Ovary (tissue), 9 donors: ENCODE results near the gene NRCAM. TPM values are rescaled to one million over a fixed set of nuclear protein-coding genes. Genes with fewer than 3 reads are reported as not detected.

Experiments
- DNase-seq, 5 donors: peaks; one replicate each; pipeline ENCODE4 v3.0.0-alpha.2; 2019 to 2020
- H3K27ac ChIP-seq, 2 donors: fragments of 200-600 bp; one replicate each; pipeline versions ENCODE4 v1.5.1 to v1.8.0; 2019 to 2022
- H3K27me3 ChIP-seq: fragments of 200-600 bp; one replicate; pipeline ENCODE4 v1.8.0; 2022
- H3K36me3 ChIP-seq: fragments of 200-600 bp; sonication (generic); one replicate; pipeline ENCODE4 v1.5.1; 2019
- H3K4me1 ChIP-seq: one replicate; pipeline ENCODE4 v1.8.1; 2013; ENCODE audit warnings: mild to moderate bottlenecking, moderate library complexity; ENCODE audit not compliant: insufficient read depth
- H3K4me3 ChIP-seq: fragments of 200-600 bp; sonication (generic); one replicate; pipeline ENCODE4 v1.5.1; 2017
- H3K9me3 ChIP-seq, 2 donors: fragments of 200-600 bp in 1 of 2; sonication (generic) in 1 of 2; one replicate each; pipeline versions ENCODE4 v1.5.1 to v1.8.1; 2013 to 2019; ENCODE audit warnings: mild to moderate bottlenecking in 1 of 2, moderate library complexity in 1 of 2
- CTCF ChIP-seq, 3 donors: fragments of 450-650 bp in 2 of 3; fragments of 200-600 bp in 1 of 3; IDR thresholded peaks; one replicate each; pipeline versions ENCODE4 v1.5.1 to v1.8.0; 2016 to 2022; ENCODE audit warnings: antibody characterized with exemption in 3 of 3, mild to moderate bottlenecking in 1 of 3
- EP300 ChIP-seq: sonication (generic); formaldehyde crosslinking; IDR thresholded peaks from one replicate; pipeline ENCODE4 v1.6.1; 2017; ENCODE audit warnings: antibody characterized with exemption
- POLR2A ChIP-seq: fragments of 450-650 bp; IDR thresholded peaks from one replicate; pipeline ENCODE4 v1.6.1; 2017; ENCODE audit warnings: antibody characterized with exemption, mild to moderate bottlenecking, moderate library complexity
- WGBS, 3 donors: extraction: QIAGEN DNeasy Blood & Tissue Kit in 1 of 3; methylation state at CpG; one replicate each; pipeline versions ENCODE4 v1.1.5 to v1.1.7; 2013 to 2017; 5-methylcytosine and 5-hydroxymethylcytosine counted together
- intact Hi-C, 4 donors: fragments of 100-400 bp; cut with DNase I; formaldehyde crosslinking; loops; one replicate each; pipeline versions ENCODE4 v1.11.0 to v1.15.1; 2022 to 2023
- polyA plus RNA-seq, 2 donors: library from polyadenylated mRNA; stranded (reverse); fragments of 200-250 nt in 1 of 2; fragments of 350-450 nt in 1 of 2; fragmentation: Illumina TruSeq in 1 of 2; extraction: RNeasy Lipid Tissue Mini Kit (QIAGEN cat#74804) in 1 of 2; gene quantifications; one replicate each; pipeline ENCODE4 v1.2.3, GENCODE V29; 2013 to 2014
- total RNA-seq, 7 donors: library from RNA; depleted of rRNA in 2 of 7; stranded (reverse); fragments of >200 nt in 2 of 7; fragmentation: NEBNext Ultra II Directional in 3 of 7; extraction: Animal tissue kit (Norgen Biotek cat#: 25700) in 3 of 7; gene quantifications; one replicate each; pipeline versions ENCODE4 v1.1.0 to v1.2.4, GENCODE V29; 2016 to 2023
- donor health status: DM: no; HTN: no; CAD: no; lungs with moderate emphysema.
- donor health status: DM: no; HTN: no; CAD: no.
- donor health status: Bipolar disorder and iron deficiency.
- donor health status: DM: yes; HTN: yes; CAD: no.
- donor health status: DM: no; HTN: no; CAD: no.
- donor health status: DM: yes; HTN: yes; CAD: no.

The NRCAM gene
- total and polyA plus RNA-seq, 9 donors: 0.61 to 14.8 (median 2.8) TPM

GRCh38 chr7:108497082-108497725 is 41.0 kb upstream of the NRCAM start:
- no peak overlapping the region for H3K27ac ChIP-seq
- WGBS, 3 donors: 92 to 94% (median 93%) methylated on average over 3 of the region's 3 CpGs
- H3K36me3 ChIP-seq: no peaks in the 10 kb centered on the region
- H3K4me3 ChIP-seq: no peak overlapping the region
- no peaks in the 10 kb centered on the region for H3K4me1 ChIP-seq
- no peaks in the 10 kb centered on the region for H3K27me3 ChIP-seq
- H3K9me3 ChIP-seq: no peaks in the 10 kb centered on the region
- TF ChIP-seq EP300 (no peak), CTCF (IDR thresholded peaks at IDR 0.05) (peak in 2 of 3 donors; percentile 47 to 60), POLR2A (no peak)
- peak in 1 of 5 donors; percentile 22 for DNase-seq
- intact Hi-C loops: loop anchor here in 1 of 4 donors (10.0 kb wide), 1 partner anchor 312 kb away; no protein-coding TSS in a partner anchor

- no peak for TF ChIP-seq EP300
- TF ChIP-seq POLR2A: no peak
- no peak for TF ChIP-seq CTCF (IDR thresholded peaks at IDR 0.05)
- H3K4me3 ChIP-seq: no peak overlapping the region
- DNase-seq: no peak
- no peaks in the 10 kb centered on the region for H3K36me3 ChIP-seq
- H3K9me3 ChIP-seq: no peaks in the 10 kb centered on the region
- H3K27me3 ChIP-seq: no peaks in the 10 kb centered on the region
- H3K4me1 ChIP-seq: no peaks in the 10 kb centered on the region
- no peak overlapping the region for H3K27ac ChIP-seq
- intact Hi-C loops: loop anchor here in 1 of 4 donors (10.0 kb wide), 1 partner anchor 308 kb away; no protein-coding TSS in a partner anchor
- 91 to 95% (median 94%) methylated on average over 4 of the region's 4 CpGs for WGBS, 3 donors
Measured at GRCh38 chr7:108492742-108493141, 36.5 kb upstream of the NRCAM start.

- H3K9me3 ChIP-seq: no peaks in the 10 kb centered on the region
- no peaks in the 10 kb centered on the region for H3K4me1 ChIP-seq
- TF ChIP-seq CTCF (IDR thresholded peaks at IDR 0.05) (no peak), EP300 (no peak), POLR2A (no peak)
- intact Hi-C loops: no loop called here
- no peaks in the 10 kb centered on the region for H3K36me3 ChIP-seq
- WGBS, 3 donors: 89 to 93% (median 92%) methylated on average over 4 of the region's 4 CpGs
- H3K27ac ChIP-seq: no peak overlapping the region
- no peak overlapping the region for H3K4me3 ChIP-seq
- no peaks in the 10 kb centered on the region for H3K27me3 ChIP-seq
- no peak for DNase-seq
Measured at GRCh38 chr7:108488768-108489538, 32.7 kb upstream of the NRCAM start.

GRCh38 chr7:108487646-108488045 is 31.4 kb upstream of the NRCAM start:
- intact Hi-C loops: no loop called here
- TF ChIP-seq POLR2A: no peak
- TF ChIP-seq CTCF (IDR thresholded peaks at IDR 0.05): no peak
- no peak for TF ChIP-seq EP300
- Histone ChIP-seq H3K9me3 (no peaks in the 10 kb centered on the region), H3K27ac (no peak overlapping the region), H3K4me3 (no peak overlapping the region), H3K36me3 (no peaks in the 10 kb centered on the region), H3K27me3 (no peaks in the 10 kb centered on the region), H3K4me1 (no peaks in the 10 kb centered on the region)
- DNase-seq: no peak
